Caco-2 (cell line): Measurements from ENCODE around the gene CERK. TPM values are rescaled to one million over a fixed set of nuclear protein-coding genes. Genes with fewer than 3 reads are reported as not detected.

Source experiments
- BruUV-seq: library from RNA; stranded (reverse); fragments of 400-500 nt; replicated peaks from 2 replicates; lab custom pipeline; 2021; lab: Mats Ljungman, UMichigan
- CTCF ChIA-PET: fragments of 300-600 bp; sonication (Branson Sonifier 250); formaldehyde crosslinking; loops from one replicate; lab custom pipeline; 2022; ENCODE audit warnings: antibody characterized with exemption; lab: Charles Lee
- POLR2A ChIA-PET: fragments of 300-600 bp; sonication (Branson Sonifier 250); formaldehyde crosslinking; loops from one replicate; lab custom pipeline; 2022; ENCODE audit warnings: antibody characterized with exemption; lab: Charles Lee
- DNase-seq, 2 experiments: peaks; one replicate each; pipeline versions ENCODE4 v3.0.0 to v3.0.0-alpha.2; 2020 to 2022
- H3K27me3 ChIP-seq: replicated peaks from 2 replicates; pipeline ENCODE4 v1.6.0; 2011; ENCODE audit warnings: low read length; ENCODE audit not compliant: control insufficient read depth, insufficient read depth
- H3K36me3 ChIP-seq: 2 replicates; pipeline ENCODE4 v1.5.1; 2011; ENCODE audit warnings: low read length; ENCODE audit not compliant: control insufficient read depth, insufficient read depth
- H3K4me1 ChIP-seq: fragments of 250-450 bp; sonication (Bioruptor Pico); 2 replicates; pipeline ENCODE4 v1.5.1; 2020; ENCODE audit warnings: mild to moderate bottlenecking
- H3K4me3 ChIP-seq: 2 replicates; pipeline ENCODE4 v1.5.1; 2011; ENCODE audit warnings: low read depth, mild to moderate bottlenecking, control low read depth, low read length
- H3K9me3 ChIP-seq: fragments of 250-450 bp; sonication (Bioruptor Pico); 2 replicates; pipeline ENCODE4 v1.5.1; 2020; ENCODE audit warnings: mild to moderate bottlenecking, moderate library complexity
- H3K27ac Mint-ChIP-seq: one replicate; pipeline ENCODE4 v1.8.0; 2022; ENCODE audit warnings: mixed read lengths; ENCODE audit not compliant: unreplicated experiment
- H3K27me3 Mint-ChIP-seq: one replicate; pipeline ENCODE4 v1.8.0; 2022; ENCODE audit warnings: mixed read lengths; ENCODE audit not compliant: insufficient read depth, unreplicated experiment
- H3K36me3 Mint-ChIP-seq: one replicate; pipeline ENCODE4 v1.8.0; 2022; ENCODE audit warnings: mild to moderate bottlenecking, mixed read lengths; ENCODE audit not compliant: insufficient read depth, unreplicated experiment
- H3K4me1 Mint-ChIP-seq: one replicate; pipeline ENCODE4 v1.8.0; 2022; ENCODE audit warnings: low read depth, mixed read lengths; ENCODE audit not compliant: unreplicated experiment
- H3K4me3 Mint-ChIP-seq: one replicate; pipeline ENCODE4 v1.8.0; 2022; ENCODE audit warnings: mild to moderate bottlenecking, moderate library complexity, mixed read lengths; ENCODE audit not compliant: unreplicated experiment
- H3K9me3 Mint-ChIP-seq: one replicate; pipeline ENCODE4 v1.8.0; 2022; ENCODE audit warnings: mixed read lengths; ENCODE audit not compliant: unreplicated experiment
- intact Hi-C: fragments of 100-400 bp; cut with micrococcal nuclease; formaldehyde crosslinking; loops from one replicate; pipeline ENCODE4 v1.10.0; 2022; ENCODE audit not compliant: unreplicated experiment
- total RNA-seq: library from RNA; stranded (reverse); gene quantifications from 2 replicates; pipeline ENCODE4 v1.2.3, GENCODE V29; 2022
- TF ChIP-seq, protein P1 (sequence below), 2 experiments: fragments of 200-600 bp in 1 of 2; IDR thresholded peaks; 1 replicate in 1 of 2; 2 replicates in 1 of 2; pipeline versions ENCODE4 v1.5.1 to v1.8.0; 2011 to 2022; ENCODE audit warnings: antibody characterized with exemption in 1 of 2, control low read depth in 1 of 2, inconsistent platforms in 1 of 2, low read depth in 1 of 2, low read length in 1 of 2, mild to moderate bottlenecking in 1 of 2, moderate library complexity in 1 of 2; ENCODE audit not compliant: insufficient read depth in 1 of 2, severe bottlenecking in 1 of 2, unreplicated experiment in 1 of 2

CERK gene
- total RNA-seq, 1 experiment from 2014 or later, result 35.0 TPM

DNA sequence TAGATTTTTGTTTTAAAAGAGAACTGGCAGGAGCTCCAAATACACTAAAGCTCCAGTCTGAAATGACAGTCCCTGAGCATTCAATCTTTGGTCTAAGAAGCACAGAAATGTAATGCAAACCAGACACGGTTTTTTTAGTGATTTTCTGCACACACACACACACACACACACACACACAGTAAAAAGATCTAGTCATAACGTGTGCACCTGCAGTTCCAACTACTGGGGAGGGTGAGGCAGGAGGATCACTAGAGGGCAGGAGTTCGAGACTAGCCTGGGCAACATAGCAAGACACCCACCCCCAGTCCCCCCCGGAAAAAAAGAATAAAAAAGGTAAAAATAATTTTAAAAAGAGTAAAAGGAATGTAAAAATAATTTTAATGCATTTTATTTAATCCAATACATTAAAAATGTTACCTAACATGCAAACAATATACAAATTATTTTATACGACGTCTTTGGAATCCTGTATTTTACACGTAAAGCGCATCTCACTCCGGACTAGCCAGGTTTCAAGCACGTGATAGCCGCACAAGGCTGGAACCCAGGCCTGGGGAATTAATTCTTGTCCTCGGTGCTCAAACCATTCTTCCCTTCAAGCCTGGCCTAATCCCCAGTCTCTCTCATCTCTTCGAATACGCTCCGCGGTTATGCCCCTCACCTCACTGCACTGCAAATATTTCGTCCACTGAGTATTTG is 23.6 kb upstream of the CERK start:
- Mint-ChIP-seq H3K36me3 (peaks cover 21% of the 10 kb centered on the region), H3K4me3 (peak overlapping the region; percentile 80), H3K27ac (peak overlapping the region; percentile 93), H3K27me3 (no peaks in the 10 kb centered on the region), H3K9me3 (peaks cover 4% of the 10 kb centered on the region), H3K4me1 (peaks cover 8% of the 10 kb centered on the region)
- intact Hi-C loops, result loop anchor here (1.0 kb wide), 1 partner anchor 13 kb away; no protein-coding TSS in a partner anchor
- no peaks in the 10 kb centered on the region for H3K36me3 ChIP-seq
- ChIA-PET POLR2A (interaction anchor here (0.6 to 2.0 kb wide), 11 partner anchors 12 to 341 kb away, joined by 3 to 41 read pairs (median 4); no protein-coding TSS in a partner anchor), CTCF (interaction anchor here (0.8 to 1.8 kb wide), 4 partner anchors 12 to 42 kb away, joined by 3 to 8 read pairs (median 8); no protein-coding TSS in a partner anchor)
- H3K9me3 ChIP-seq, result no peaks in the 10 kb centered on the region
- peaks cover 8% of the 10 kb centered on the region; the same call in 1 of the 2 replicates for H3K4me1 ChIP-seq
- no peaks in the 10 kb centered on the region for H3K27me3 ChIP-seq
- TSS peak; percentile 96 for BruUV-seq
- DNase-seq, result no peak
- TF ChIP-seq, protein P1, sequence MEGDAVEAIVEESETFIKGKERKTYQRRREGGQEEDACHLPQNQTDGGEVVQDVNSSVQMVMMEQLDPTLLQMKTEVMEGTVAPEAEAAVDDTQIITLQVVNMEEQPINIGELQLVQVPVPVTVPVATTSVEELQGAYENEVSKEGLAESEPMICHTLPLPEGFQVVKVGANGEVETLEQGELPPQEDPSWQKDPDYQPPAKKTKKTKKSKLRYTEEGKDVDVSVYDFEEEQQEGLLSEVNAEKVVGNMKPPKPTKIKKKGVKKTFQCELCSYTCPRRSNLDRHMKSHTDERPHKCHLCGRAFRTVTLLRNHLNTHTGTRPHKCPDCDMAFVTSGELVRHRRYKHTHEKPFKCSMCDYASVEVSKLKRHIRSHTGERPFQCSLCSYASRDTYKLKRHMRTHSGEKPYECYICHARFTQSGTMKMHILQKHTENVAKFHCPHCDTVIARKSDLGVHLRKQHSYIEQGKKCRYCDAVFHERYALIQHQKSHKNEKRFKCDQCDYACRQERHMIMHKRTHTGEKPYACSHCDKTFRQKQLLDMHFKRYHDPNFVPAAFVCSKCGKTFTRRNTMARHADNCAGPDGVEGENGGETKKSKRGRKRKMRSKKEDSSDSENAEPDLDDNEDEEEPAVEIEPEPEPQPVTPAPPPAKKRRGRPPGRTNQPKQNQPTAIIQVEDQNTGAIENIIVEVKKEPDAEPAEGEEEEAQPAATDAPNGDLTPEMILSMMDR (IDR thresholded peaks at IDR 0.05; ENCODE audit: insufficient read depth in 1 of 2, low read depth in 1 of 2, low read length in 1 of 2, severe bottlenecking in 1 of 2, unreplicated experiment in 1 of 2), result no peak
- H3K4me3 ChIP-seq, result peak overlapping the region; percentile 95

DNA sequence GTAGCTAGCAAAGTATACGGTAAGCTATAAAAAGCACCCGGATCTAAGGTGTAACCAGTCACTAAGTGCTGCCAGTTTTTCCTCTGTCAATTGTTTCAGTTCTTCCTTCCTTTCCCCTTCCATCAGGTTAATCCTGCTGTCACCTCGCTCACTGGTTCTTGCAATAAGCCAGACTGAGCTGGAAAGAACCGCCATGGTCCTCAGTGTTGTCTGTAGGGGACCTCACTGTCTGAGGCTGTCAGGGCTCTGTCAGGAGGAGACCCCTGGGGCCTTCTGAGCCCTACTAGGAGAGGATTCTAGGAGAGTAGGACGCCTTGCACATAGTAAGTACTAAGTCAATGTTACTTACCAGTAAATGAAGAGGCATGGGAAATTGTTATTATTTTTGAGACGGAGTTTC is 23.0 kb upstream of the CERK start:
- H3K27me3 ChIP-seq, result no peaks in the 10 kb centered on the region
- ChIA-PET CTCF (interaction anchor here (0.8 kb wide), 1 partner anchor 38 kb away, joined by 3 read pairs; no protein-coding TSS in a partner anchor), POLR2A (interaction anchor here (1.0 kb wide), 2 partner anchors 13 to 36 kb away, joined by 4 to 7 read pairs; no protein-coding TSS in a partner anchor)
- Mint-ChIP-seq H3K4me1 (peaks cover 8% of the 10 kb centered on the region), H3K27ac (peak overlapping the region; percentile 93), H3K27me3 (no peaks in the 10 kb centered on the region), H3K9me3 (peaks cover 11% of the 10 kb centered on the region), H3K36me3 (peaks cover 21% of the 10 kb centered on the region), H3K4me3 (peak overlapping the region; percentile 80)
- H3K4me3 ChIP-seq, result no peak overlapping the region
- TF ChIP-seq, protein P1 (IDR thresholded peaks at IDR 0.05; ENCODE audit: insufficient read depth in 1 of 2, low read depth in 1 of 2, low read length in 1 of 2, severe bottlenecking in 1 of 2, unreplicated experiment in 1 of 2), result no peak
- no TSS peak for BruUV-seq
- no peak for DNase-seq
- 0 out of 2 replicates have a peak, but pooled peaks cover 7% of the 10 kb centered on the region for H3K9me3 ChIP-seq
- no peaks in the 10 kb centered on the region for H3K36me3 ChIP-seq
- peaks cover 8% of the 10 kb centered on the region; the same call in 1 of the 2 replicates for H3K4me1 ChIP-seq
- intact Hi-C loops, result no loop called here

DNA sequence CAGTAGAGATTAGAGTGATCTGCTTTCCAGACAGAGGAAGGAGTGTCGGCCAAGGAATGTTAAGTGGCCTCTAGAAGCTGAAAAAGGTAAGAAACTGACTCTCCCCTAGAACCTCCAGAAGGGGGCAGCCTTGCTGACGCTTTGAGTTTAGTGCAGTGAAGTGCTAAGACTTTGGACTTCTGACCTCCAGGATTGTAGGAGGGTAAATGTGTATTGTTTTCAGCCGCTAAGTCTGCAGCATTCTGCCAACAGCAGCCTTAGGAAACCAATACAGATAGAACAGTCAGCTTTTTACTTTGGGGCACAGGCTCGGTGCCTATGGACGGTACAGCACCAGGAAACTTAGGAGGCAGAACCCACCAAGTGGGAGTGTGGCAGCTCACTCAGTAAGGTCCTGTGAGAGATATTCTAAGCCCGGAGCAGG is 20.8 kb upstream of the CERK start:
- Histone ChIP-seq H3K27me3 (no peaks in the 10 kb centered on the region), H3K4me1 (peaks cover 8% of the 10 kb centered on the region; the same call in 1 of the 2 replicates), H3K9me3 (0 out of 2 replicates have a peak, but pooled peaks cover 8% of the 10 kb centered on the region), H3K4me3 (no peak overlapping the region), H3K36me3 (no peaks in the 10 kb centered on the region)
- intact Hi-C loops, result no loop called here
- H3K4me1 Mint-ChIP-seq, result peaks cover 8% of the 10 kb centered on the region
- peak; percentile 71 to 78 for DNase-seq
- no peak overlapping the region for H3K4me3 Mint-ChIP-seq
- CTCF ChIA-PET, result interaction anchor here (0.8 to 2.5 kb wide), 7 partner anchors 9 to 196 kb away, joined by 4 to 9 read pairs (median 5); no protein-coding TSS in a partner anchor
- H3K9me3 Mint-ChIP-seq, result peaks cover 12% of the 10 kb centered on the region
- POLR2A ChIA-PET, result interaction anchor here (1.2 to 1.4 kb wide), 2 partner anchors 14 to 20 kb away, joined by 3 to 5 read pairs; no protein-coding TSS in a partner anchor
- H3K27ac Mint-ChIP-seq, result no peak overlapping the region
- peaks cover 13% of the 10 kb centered on the region for H3K36me3 Mint-ChIP-seq
- H3K27me3 Mint-ChIP-seq, result no peaks in the 10 kb centered on the region
- TF ChIP-seq, protein P1 (IDR thresholded peaks at IDR 0.05; ENCODE audit: insufficient read depth in 1 of 2, low read depth in 1 of 2, low read length in 1 of 2, severe bottlenecking in 1 of 2, unreplicated experiment in 1 of 2), result peak; percentile 70
- BruUV-seq, result no TSS peak
